GM18873 (cell line): ENCODE data around the gene CCNK.

Experiments used
- ATAC-seq: cut with Tn5 transposase; IDR thresholded peaks from one replicate; pipeline ENCODE4 v1.9.1; 2021; ENCODE audit warnings: mild to moderate bottlenecking, moderate library complexity, moderate number of reproducible peaks; ENCODE audit not compliant: unreplicated experiment, low FRiP score

Gene CCNK

GRCh38 chr14:99505089-99505488, 23.9 kb downstream of the CCNK start:
- no peak for ATAC-seq

- ATAC-seq: no peak
Measured at GRCh38 chr14:99506276-99506675, 25.1 kb downstream of the CCNK start.

DNA sequence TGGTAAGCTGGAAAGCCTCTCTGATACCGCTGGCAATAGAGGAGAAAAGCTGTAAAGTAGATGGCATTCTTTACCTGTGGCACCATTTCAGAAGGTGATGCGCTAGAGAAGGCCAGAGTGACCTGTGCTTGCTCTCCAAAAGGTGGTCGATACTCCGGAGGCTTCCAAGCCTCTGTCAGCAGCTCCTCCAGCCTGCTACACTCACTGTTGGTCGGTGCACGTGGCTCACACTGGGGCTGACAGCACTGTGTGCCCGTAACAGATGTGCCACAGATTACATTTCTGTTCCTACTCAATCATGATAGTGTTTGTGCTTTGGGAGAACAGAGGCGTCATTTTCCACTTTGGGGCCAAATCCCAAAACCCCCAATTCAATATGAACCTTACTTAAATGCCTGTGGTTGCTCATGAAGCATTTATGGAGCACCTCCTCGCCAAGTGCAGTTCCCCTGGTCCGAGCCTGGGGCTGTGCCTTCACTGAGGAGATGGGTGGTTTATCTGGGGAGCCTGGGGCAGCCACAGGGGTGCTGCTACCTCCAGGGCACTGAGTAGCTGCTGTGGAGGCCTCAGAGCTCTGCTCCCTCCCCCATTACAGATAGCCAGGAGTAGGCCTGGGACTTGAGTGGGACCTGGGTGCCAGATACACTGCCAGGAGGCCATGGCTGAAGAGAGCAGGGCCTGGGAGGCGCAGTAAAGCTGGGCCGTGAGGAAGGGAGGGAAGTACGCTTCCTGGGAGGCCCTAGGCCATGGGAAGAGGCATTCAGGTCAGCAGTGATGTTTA, 26.8 kb downstream of the CCNK start:
- ATAC-seq: no peak

GRCh38 chr14:99508896-99509629, 27.9 kb downstream of the CCNK start:
- no peak for ATAC-seq

DNA sequence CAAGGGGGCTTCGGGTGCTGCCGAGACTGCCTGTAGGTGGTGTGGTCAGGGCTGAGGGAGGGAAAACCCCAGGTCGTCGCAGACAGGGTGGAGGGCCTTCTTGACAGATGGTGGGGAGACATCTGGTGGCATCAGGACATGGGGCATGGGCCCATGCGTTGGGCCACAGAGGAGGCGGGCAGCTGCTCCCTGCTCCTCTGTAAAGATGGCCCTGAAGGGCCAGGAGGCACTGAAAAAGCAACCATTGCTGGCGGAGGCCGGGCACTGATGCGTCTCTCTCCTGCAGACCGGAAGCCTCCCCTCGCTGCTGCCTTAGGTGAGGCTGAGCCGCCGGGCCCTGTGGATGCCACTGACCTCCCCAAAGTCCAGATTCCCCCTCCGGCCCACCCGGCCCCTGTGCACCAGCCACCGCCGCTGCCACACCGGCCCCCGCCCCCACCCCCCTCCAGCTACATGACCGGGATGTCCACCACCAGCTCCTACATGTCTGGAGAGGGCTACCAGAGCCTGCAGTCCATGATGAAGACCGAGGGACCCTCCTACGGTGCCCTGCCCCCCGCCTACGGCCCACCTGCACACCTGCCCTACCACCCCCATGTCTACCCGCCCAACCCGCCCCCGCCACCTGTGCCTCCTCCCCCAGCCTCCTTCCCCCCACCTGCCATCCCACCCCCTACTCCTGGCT, 28.8 kb downstream of the CCNK start:
- ATAC-seq: no peak

DNA sequence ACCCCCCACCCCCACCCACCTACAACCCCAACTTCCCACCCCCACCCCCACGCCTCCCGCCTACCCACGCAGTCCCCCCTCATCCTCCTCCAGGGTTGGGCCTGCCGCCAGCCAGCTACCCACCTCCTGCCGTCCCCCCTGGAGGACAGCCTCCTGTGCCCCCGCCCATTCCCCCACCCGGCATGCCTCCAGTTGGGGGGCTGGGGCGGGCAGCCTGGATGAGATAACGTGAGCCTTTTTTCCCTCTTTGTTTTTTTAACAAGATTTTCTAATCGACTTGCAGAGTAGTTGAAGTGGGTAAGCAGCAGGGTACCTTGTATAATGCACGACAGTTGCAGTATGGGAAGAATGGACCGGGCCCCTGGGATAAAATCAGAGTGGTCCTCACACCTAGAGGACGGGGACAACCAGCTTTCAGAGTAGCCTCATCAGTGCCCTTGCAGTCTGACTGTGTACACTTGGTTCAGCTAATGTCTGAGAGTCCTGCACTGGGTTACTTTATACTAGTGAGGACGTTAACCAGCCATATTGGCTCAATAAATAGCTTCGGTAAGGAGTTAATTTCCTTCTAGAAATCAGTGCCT, 29.4 kb downstream of the CCNK start:
- ATAC-seq: no peak

GRCh38 chr14:99511421-99512109, 30.4 kb downstream of the CCNK start:
- ATAC-seq: no peak

DNA sequence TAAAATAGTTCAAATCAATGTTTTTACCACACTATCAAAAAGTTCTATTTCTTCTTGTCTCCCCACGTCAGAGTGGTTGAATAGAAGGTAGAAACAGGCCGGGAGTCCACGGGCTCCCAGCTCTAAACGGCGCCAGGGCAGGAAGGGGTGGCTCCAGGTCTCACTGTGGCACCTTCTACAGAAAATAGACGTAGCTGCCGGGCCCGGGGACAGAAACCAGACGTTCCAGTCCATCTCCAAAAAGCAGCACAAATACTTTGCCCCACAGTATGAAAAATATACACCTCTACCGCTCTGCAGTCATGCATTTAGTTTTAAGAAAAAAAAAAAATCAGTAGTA, 30.9 kb downstream of the CCNK start:
- ATAC-seq: no peak

GRCh38 chr14:99512571-99513182, 31.5 kb downstream of the CCNK start:
- ATAC-seq: no peak

DNA sequence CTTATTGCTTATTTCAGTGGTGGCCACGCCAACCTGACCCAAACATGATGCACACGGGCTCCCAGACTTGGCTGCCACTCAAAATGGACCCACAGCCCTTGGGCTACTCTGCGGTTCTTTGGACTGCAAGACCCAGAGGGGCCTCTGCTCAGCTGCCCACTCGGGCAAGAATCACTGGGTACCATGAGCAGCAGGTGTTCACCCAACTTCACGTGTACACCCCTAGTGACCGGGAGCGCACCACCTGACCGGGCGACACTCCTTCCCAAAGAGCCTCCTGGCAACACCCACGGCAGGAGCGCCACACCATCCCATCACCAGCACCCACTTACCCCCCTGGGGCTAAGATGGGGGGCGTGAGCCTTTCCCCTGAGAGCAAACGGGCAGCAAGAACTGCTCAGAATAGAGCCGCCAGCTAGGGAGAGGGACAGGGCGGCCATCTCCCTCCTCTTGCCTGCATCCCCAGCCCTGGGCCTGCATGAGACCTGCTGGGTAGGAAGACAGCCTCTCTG, 32.0 kb downstream of the CCNK start:
- no peak for ATAC-seq

GRCh38 chr14:99513946-99514551, 32.8 kb downstream of the CCNK start:
- ATAC-seq: no peak

GRCh38 chr14:99514552-99515300, 33.5 kb downstream of the CCNK start:
- ATAC-seq: no peak

DNA sequence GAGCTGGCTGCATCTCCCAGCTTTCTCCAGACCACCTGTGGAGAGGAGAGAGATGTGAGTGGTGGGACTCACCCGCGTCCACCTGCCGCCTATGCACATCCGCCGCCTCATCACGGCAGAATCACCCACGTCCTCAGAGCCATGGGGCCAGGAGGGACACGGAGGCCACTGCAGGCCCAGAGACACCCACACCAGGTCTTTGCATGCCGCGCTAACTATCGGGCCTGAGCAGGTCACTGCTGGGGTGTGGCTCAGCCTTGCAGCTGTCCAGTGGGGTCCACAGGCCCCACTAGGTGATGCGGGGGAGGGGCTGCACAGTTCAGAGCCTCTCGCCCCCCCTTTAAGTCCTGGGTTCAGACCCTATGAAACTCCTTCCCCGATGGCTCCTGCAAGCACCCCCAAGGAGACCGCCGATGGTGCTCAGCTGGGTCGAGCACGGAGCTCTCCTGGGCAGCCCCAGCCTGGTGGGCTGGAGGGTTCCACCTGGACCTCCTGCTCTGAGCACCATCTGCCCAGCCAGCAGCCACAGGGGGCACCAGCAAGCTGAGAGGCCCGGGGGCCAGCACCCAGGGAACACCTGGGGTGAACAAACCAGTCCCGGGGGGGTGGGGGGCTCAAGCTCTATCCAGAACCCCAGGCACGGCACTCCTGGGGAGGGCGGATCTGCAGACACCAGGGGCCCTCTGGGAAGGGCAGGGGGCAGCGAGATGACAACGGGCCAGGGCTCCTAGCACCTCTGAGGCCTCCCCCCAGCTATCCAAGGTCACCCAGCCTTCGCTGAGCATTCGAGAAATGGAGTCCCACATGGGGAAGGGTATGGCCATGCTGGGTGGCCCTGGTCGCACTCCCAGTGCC, 34.3 kb downstream of the CCNK start:
- ATAC-seq: no peak

- no peak for ATAC-seq
Measured at GRCh38 chr14:99516156-99516870, 35.1 kb downstream of the CCNK start.

GRCh38 chr14:99516871-99517642, 35.8 kb downstream of the CCNK start:
- no peak for ATAC-seq

- no peak for ATAC-seq
Measured at GRCh38 chr14:99517643-99518381, 36.6 kb downstream of the CCNK start.
